Stimulated activated CD8-positive, alpha-beta memory T cell treated with anti-CD3 and anti-CD28 coated beads, Interleukin-12 subunit alpha, Interleukin-12 subunit beta, amount 100 ng/mL, for 24 hours (primary cell): ENCODE measurements around the gene MOXD1.

Experiments
- DNase-seq: peaks from one replicate; pipeline ENCODE4 v3.0.0-alpha.2; 2020; ENCODE audit errors: extremely low read depth

MOXD1 gene

GRCh38 chr6:132400883-132401617, at the start of gene MOXD1:
Gene MOXD1 (minus strand): TSS chr6:132401475. CDS start chr6:132401426, 49 bp downstream.
- no peak for DNase-seq

- DNase-seq, result no peak
These were observed 45.6 kb upstream of the MOXD1 start for GRCh38 chr6:132446855-132447241.

- DNase-seq, result no peak
These were observed 45.0 kb upstream of the MOXD1 start for GRCh38 chr6:132446141-132446854.

- no peak for DNase-seq
These were observed 44.1 kb upstream of the MOXD1 start for GRCh38 chr6:132445201-132445951.

- no peak for DNase-seq
These were observed 41.9 kb upstream of the MOXD1 start for GRCh38 chr6:132443206-132443605.

- DNase-seq, result no peak
These were observed 28.8 kb upstream of the MOXD1 start for GRCh38 chr6:132430110-132430509.

GRCh38 chr6:132425176-132425575, 23.9 kb upstream of the MOXD1 start:
- no peak for DNase-seq

GRCh38 chr6:132423839-132424238, 22.6 kb upstream of the MOXD1 start:
- no peak for DNase-seq

- DNase-seq, result no peak
These were observed 17.1 kb upstream of the MOXD1 start for GRCh38 chr6:132418235-132418965.

- DNase-seq, result no peak
These were observed 13.5 kb upstream of the MOXD1 start for GRCh38 chr6:132414761-132415160.

GRCh38 chr6:132414322-132414721, 13.0 kb upstream of the MOXD1 start:
- no peak for DNase-seq

GRCh38 chr6:132413499-132413802, 12.2 kb upstream of the MOXD1 start:
- DNase-seq, result no peak

GRCh38 chr6:132412656-132413498, 11.6 kb upstream of the MOXD1 start:
- DNase-seq, result no peak

- DNase-seq, result no peak
These were observed 10.0 kb upstream of the MOXD1 start for GRCh38 chr6:132411296-132411695.

GRCh38 chr6:132410830-132411229, 9.6 kb upstream of the MOXD1 start:
- no peak for DNase-seq

- DNase-seq, result no peak
These were observed 4.1 kb upstream of the MOXD1 start for GRCh38 chr6:132405143-132405915.

GRCh38 chr6:132404736-132405135, 3.5 kb upstream of the MOXD1 start:
- DNase-seq, result no peak

- DNase-seq, result no peak
These were observed 3.1 kb upstream of the MOXD1 start for GRCh38 chr6:132404330-132404729.

- no peak for DNase-seq
These were observed 477 bp upstream of the MOXD1 start for GRCh38 chr6:132401618-132402285.

GRCh38 chr6:132400555-132400882, 756 bp downstream of the MOXD1 start:
- DNase-seq, result no peak
